ENCODE data around the gene SMG6.
"Not testable (repeated sequence)": the region's sequence is repeated elsewhere in the genome, so short reads cannot be mapped to it uniquely, and the experiment has no call there.

SMG6 gene

DNA sequence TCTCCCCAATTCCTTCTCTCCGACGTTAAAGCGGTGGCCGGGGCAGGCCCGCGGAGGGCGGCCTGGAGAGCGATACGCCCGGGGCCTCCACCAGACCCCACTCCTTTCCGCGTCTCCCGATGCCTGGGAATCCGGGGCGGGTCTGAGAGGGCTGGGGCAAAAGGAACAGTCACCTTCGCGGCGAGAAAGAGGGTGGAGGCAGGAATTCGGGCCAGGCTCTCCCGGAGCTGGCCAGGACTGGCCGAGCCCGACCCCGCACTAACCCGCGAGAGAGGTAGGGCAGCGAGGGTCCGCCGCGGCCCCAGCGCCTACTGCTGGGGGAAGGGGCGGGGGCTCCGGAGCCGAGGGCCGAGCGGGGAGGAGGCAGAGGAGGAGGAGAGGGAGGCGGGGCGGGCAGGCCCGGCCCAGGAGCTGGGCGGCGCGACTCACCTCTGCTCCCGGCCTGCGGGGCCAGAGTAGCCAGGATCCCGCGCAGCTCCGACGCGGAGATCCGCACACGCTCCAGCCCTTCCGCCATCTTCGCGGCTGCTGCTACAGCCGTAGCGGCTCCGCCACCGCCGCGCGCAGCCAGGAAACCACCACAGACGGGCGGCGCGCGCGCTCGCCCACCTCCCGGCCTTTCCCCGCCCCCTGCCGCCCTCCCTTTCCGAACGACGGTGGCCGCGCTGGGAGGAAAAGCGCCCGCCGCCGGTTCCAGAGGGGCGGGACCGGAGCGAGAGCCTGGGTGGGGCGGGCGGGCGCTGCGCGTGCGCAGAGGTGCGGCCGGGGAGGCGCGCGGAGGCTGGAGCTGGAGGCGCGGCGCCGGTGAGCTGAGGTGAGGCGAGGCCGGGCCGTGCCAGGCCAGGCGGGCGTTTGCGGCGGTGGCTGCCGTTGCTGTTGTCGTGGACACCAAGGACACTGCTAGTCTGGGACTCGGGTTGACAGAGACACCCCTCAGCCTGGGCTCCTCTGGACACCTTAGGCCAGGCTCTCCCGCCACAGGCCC is at the start of gene SMG6, which contains the start of gene SRR:
Gene SMG6 (minus strand): TSS at position 582 of the 985 bp plus-strand sequence. CDS start 65 bp downstream, at position 517.
Gene SRR (plus strand): TSS at position 747 of the 985 bp plus-strand sequence. CDS start 11,611 bp downstream, outside the sequence.
- DNase-seq (ENCODE audit: low spot score) = peak; percentile 99

DNA sequence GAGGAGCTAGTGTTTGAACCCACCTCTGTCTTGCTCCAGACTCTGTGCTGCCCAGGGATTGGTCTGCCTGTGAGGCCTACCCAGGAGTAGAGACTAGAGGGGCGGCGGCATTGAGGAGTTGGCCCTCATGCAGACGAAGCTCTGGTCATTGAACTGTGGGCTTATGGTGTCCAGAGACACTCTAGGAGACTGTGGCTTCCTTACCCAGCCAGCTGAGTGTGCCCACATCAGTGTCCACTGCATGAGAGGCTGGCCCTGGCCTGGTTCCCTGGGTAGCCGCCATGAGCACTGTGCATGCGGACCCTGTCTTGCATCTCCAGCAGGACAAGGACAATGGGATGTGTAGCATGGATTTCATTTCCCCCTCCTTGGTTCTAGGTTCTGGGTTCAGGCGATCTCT is 47.7 kb upstream of the SMG6 start:
- DNase-seq (ENCODE audit: low spot score) = peak; percentile 42

DNA sequence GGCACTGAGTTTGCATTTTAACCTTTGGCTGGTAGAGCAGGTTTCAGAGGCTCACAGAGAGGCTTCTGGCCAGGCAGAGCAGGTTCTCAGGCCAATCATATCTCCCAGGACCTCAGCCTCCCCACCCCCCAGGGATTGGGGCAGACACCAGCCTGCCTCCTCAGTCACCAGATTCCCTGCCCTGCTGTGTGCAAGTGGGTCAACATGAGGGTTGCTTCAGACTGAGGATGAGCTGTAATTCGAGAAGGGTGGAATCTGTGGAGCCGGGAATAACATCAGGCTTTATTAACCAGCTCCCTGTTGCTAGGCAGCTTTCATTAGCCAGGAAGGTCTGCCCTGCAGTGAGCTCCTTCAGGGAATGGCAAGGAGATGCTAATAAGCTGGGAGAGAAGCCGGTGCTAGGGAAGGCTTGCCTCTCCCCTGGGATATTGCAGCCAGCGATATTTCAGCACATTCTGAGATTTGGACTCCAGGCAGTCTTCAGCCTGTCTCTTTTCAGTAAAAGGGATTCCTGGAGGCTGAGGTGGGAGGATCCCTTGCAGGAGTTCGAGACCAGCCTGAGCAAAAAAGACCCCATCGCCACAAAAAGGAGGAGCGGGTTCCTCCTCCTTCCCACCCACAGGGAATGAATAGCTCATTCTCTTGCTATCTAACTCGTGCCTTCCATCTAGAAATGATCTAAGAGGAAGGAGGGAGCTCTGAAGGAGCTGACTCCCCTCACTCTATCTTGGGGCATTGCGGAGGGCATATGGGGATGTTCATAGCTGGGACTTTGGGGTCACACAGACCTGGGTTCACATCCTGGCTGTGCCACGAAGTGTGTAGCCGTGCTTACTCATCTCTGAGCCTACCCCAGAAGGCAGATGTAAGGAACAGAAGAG is 44.5 kb upstream of the SMG6 start:
- DNase-seq (ENCODE audit: low spot score) = peak; percentile 90

DNA sequence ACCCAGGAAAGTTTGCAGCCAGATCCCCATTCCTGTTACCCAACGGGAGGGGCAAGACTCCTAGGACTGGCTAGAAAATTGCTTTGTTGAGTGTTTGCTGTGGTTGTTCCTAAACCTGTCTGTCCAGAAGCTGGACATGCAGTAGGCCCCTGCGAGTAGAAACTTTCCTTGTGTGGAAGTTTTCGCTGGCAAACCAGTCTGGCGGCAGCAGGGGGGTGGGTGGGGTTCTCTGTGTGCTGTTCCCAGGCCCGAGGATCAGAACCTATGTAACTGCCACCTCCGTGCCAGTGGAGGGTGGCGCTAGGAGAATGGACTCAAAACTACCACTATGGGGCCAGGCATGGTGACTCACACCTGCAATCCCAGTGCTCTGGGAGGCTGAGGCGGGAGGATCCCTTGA is 42.9 kb upstream of the SMG6 start:
- DNase-seq (ENCODE audit: low spot score) = no peak

DNA sequence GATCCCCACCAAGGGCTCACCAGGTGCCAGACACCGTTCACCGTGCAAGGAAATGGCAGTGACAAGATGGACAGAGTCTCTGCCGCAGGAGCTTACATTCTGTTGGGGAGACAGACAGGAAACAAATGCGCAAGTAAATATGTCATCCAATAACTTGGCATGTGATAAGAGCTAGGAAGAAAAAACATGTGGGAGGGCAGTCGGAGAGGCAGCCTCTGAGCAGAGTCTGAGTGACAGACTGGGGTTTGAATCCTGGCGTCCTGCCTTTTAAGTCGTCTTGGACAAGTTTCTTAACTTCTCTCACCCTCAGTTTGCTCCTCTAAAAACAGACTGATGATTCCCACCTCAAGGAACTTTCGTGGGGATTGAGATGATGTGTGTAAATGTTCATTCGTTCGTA is 40.9 kb upstream of the SMG6 start:
- no peak for DNase-seq (ENCODE audit: low spot score)

DNA sequence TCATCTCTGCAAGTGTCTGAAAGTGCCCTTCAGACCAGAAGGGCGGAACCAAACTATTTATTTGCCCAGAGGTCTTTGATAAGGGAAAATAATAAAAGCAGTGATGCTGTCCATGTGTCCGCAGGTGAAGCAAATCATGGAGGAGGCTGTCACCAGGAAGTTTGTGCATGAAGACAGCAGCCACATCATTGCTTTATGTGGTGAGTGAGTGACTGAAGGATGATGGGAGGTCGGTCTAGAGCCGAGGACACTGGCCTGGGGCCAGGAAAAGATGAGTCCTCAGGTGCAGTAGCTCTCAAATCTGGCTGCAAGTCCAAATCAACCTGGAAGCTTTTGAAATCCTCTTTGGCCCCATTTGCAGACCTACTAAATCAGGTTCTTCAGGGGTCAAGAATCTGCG is 39.8 kb upstream of the SMG6 start:
- no peak for DNase-seq (ENCODE audit: low spot score)

DNA sequence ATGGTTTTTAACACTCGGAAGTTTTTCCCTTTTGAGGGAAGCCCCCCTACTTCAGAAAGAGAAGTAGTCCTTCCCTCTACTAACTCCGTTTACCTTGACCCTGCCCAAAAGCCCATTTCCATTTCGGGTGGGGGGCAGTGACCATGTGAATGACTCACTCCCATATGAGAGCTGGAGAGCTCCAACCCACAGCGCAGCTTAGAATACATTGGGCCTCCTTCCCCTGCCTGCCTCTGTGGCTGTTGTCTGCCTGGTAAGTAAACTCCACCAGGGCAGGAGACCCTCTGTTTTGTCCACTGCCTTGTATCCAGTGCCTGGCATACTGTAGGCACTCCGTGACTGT is 34.7 kb upstream of the SMG6 start:
- no peak for DNase-seq (ENCODE audit: low spot score)

DNA sequence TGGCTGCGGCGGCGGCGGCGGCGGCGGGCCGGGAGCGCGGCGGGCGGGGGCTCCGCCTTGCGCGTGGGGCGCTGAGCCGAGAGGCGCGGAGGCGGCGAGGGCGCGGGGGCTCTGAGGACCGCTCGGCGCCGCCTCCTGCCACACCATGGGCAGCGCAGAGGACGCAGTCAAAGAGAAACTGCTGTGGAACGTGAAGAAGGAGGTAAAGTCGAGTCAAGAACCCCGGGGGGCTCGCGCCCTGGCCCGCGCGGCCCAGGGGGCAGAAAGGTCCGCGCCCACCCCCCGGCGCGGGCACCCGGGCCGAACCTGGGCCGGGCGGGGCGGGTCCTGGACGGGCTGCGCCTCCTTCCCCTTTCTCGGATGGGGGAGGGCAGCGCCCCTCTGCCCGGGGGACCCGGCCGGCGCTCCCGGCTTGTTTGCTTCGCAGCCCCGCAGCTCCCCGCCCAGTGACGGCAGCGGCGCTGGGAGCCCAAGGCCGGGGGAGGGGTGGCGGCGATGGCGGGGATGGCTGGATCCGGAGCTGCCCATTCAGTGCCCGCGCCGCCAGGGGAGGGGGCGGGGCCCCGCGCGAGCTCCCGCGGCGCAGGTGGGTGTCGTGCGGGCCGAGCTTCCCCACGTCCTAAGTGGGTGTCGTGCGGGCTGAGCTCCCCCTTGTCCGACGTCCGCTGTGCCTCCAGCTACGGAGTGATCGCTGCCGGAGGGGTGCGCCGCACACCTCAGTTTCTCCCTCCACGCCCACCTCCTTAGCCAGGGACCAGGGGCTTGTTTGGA is 34.1 kb upstream of the SMG6 start:
- DNase-seq (ENCODE audit: low spot score) = peak; percentile 79

DNA sequence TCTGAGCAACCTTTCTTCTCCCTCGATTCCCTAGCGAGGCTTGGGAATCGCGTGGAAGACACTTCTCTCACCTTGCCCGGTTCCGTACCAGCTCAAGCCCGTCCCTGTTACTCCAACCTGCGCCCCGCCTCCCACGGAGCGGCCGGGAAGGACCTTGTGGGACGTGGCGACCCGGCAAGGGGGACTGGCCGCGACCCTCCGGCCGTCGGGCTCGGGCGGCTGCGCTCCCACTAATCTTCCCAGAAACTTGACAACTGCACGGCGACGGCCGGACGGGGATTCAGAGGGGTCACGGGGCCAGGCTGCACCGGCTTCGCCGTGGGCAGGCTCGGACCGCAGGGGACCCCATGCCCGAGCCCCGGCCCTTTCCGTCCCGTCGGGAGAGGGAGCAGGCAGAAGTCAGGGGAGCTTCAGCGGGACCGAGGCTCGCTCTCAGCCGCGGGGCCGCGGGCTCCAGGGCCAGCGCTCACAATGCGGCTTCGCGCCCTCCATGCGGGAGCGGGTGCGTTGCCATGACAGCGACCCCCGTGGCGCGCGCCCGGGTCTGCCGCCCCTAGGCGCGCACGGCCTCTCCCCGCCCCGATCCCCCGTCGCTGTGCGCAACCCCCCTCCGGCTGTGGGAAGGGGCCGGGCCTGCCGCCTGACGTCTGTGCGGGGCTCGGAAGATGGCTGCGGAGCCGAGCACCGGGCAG is 33.4 kb upstream of the SMG6 start, which contains the start of gene SGSM2:
Gene SGSM2 (plus strand): TSS at position 650 of the 692 bp plus-strand sequence. CDS start 188 bp downstream, outside the sequence.
- DNase-seq (ENCODE audit: low spot score) = peak; percentile 87

DNA sequence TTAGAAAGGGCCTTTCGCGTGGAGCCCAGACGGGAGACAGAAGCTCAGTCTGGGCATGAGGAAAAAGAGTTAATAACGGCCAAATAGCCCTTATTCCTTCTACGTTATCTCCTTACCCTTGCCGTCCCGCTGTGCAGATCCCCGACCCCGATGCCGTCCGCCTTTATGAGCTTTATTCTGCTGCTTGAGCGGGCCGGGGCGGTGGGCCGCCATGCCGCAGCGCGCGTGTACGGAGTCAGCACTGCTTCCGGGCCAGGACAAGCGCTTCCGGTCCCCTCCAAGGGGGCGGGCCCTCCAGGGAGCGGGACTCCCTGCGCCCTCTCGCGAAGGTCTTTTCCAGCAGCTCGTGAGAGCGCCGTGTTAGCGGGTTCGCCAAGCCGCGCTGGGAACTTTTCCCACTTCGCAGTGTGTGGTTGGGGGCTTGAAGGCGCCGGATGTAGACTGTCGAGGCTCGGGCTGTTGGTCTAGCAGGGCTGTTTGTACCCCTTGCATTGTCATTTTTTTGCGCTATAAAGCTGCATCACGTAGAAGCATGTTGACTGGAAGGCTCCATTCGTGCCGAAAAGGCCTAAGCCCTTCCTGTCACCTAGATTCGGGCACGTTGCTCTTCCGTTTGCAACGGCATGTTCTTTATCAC is 32.7 kb upstream of the SMG6 start, which contains the start of gene TSR1:
Gene TSR1 (minus strand): TSS at position 243 of the 637 bp plus-strand sequence. CDS start 30 bp downstream, at position 213.
- peak; percentile 96 for DNase-seq (ENCODE audit: low spot score)

DNA sequence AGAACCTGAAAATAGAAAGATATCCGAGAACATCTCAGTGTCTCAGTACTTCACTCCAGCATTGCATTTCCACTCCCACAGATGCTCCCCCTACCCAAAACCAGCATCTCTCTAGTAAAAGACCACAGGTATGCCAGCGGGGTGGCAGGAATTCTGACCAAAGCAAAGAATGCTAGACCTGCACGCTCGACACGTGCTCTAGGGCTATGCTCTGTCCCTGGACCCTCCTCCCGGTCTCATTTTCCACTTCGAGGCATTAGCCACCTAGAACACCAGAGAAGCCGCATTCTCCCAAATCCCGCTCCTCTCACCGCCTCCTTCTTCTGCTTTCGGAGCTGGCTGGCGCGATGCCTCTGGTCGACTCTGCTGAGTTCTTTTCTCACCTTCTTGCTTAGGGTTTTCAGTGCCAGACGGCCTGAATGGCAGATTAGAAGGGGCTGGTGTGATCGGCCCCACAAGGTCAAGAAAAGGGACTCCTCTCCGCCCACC is 32.2 kb upstream of the SMG6 start:
- DNase-seq (ENCODE audit: low spot score) = no peak

DNA sequence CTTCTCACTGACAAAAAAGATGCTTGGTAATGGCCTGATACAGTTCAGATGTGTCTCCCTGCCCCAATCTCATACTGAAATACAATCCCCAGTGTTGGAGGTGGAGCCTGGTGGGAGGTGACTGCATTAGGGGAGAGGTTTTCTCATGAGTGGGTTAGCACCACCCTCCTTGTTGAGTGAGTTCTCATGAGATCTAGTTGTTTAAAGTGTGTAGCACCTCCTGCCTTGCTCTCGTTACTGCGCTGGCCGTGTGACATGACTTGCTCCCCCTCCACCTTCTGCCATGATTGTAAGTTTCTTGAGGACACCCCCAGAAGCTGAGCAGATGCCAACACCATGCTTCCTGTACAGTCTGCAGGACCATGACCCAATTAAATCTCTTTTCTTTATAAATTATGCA is 27.7 kb upstream of the SMG6 start:
- DNase-seq (ENCODE audit: low spot score) = no peak

DNA sequence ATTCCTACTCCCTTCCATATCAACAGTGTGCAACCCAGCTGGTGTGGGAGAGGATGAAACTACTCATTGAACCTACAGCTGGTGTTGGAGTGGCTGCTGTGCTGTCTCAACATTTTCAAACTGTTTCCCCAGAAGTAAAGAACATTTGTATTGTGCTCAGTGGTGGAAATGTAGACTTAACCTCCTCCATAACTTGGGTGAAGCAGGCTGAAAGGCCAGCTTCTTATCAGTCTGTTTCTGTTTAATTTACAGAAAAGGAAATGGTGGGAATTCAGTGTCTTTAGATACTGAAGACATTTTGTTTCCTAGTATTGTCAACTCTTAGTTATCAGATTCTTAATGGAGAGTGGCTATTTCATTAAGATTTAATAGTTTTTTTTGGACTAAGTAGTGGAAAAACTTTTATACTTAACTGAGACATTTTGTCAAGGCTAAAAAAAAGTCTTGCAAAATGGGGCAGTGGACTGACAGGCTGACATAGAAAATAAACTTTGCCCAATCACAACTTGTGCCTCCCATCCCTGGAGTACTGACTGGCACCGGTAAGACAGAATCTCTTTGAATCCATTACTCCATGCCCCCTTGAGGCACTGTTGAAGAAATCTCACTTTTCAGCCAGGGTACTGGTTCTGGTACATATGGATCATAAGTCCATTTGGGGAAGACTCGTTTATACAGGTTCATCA is 20.2 kb upstream of the SMG6 start:
- no peak for DNase-seq (ENCODE audit: low spot score)

DNA sequence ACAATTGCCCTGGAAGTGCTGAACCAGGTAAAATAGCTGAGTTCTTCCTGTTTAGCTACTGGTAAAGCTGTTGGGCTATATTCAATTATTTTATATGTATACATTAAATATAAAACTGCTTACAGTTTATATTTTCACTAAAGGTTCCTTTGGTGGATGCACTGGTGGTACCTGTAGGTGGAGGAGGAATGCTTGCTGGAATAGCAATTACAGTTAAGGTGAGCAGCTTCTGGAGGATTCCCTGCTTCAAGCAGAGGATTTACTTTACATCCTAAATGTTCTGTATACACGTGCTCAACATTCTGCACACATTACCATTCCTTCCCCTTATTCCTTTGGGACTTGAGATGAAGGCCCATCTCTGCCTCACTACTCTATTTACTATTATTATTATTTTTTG is 17.8 kb upstream of the SMG6 start:
- no peak for DNase-seq (ENCODE audit: low spot score)

DNA sequence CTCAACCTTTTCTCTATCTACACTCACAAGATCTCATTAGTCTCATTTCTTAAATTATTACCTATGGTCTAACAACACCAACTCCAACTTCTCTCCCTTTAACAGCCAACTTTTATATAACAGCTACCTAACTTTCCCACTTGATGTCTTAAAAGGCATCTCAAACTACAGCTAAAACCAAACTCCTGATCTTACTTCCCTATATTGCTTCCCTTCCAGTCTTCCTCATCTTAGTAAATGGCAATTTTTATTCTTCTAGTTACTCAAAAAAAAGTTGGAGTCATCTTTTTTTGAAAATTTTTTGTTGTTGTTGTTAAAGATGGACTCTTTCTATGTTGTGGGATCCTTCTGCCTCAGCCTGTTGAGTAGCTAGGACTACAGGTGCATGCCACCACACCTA is 15.5 kb upstream of the SMG6 start:
- no peak for DNase-seq (ENCODE audit: low spot score)

DNA sequence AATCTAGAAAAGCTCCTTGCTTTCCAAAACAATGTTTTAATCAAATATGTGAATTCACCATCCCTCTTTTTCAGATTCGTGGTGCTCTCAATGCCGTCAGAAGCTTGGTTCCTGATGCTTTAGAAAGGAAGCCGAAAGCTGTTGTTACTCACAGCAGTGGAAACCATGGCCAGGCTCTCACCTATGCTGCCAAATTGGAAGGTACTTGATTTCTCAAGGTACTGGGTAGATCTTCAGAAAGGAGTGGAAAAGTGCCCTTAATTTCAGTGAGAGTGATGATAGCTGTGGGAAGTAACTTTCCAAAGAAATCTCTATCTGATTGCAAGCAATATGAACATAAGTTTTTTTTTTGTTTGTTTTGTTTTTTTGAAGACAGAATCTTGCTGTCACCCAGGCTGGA is 14.2 kb upstream of the SMG6 start:
- no peak for DNase-seq (ENCODE audit: low spot score)

DNA sequence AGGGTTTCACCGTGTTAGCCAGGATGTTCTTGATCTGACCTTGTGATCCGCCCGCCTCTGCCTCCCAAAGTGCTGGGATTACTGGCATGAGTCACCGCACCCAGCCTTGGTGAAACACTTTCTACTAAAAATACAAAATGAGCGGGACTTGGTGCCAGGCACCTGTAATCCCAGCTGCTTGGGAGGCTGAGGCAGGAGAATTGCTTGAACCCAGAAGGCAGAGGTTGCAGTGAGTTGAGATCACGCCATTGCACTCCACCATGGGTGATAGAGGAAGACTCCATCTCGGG is 13.3 kb upstream of the SMG6 start:
- DNase-seq (ENCODE audit: low spot score) = not testable (repeated sequence)

DNA sequence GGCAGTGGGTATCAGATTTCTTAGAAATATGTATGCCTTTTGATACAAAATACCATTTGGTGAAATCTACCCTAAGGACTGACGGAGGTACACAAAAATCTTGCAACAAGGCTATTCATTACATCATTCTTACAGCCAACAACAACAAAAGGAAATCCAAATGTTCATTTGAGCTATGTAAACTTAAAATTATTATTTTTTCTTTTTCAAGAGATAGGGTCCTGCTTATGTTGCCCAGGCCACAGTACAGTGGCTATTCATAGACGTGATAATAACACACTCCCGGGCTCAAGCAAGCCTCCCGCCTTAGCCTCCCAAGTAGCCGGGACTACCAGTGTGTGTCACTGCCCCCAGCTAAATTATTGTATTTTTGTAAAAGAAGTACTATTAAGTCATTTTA is 9.2 kb upstream of the SMG6 start:
- no peak for DNase-seq (ENCODE audit: low spot score)

DNA sequence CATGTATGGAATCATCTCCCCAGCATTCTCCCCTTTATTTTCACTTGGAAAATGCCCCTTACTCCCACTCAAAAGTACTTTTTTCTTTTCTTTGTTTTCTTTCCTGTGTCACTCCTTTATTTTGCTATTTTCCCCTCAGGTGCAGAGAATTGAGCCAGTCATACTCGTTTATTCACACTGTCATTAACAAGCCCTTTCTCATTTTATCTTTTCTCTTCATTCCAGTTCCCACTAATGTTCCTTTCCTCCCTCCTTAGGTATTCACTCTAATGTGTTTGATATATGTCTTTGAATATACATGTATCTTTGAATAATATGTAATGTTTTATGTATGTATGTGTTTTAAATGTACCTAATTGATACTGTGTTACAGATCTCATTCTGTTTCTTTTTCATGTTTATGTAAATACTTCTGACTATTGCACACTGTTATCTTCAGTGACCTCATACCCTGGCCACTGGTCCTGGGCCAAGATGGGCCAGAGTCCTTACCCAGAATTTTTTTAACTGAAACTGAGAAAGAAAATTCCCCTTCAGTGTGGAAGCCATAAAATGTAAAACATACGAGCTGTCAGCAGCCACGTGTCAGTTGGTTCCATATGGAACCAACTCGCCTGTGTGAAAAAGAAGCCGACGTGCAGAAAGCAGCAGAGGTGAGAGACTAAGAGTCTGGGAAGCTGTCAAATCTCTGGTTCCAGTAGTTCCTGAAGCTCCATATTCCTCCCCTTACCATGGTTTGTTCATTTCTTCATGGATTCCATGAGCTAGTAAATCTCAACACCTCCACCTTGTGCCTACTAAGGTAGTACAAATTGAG is 6.0 kb upstream of the SMG6 start:
- no peak for DNase-seq (ENCODE audit: low spot score)

All from ecto neural progenitor cell (in vitro differentiated cells).